Large intestine (tissue), 12 donors: ENCODE measurements around the gene CCL15. TPM values are rescaled to one million over a fixed set of nuclear protein-coding genes. Genes with fewer than 3 reads are reported as not detected.
A peak's percentile ranks its signal among the peaks of the same experiment; 100 is the strongest.

Experiments used
- DNase-seq, 2 donors: peaks; one replicate each; pipeline versions ENCODE4 v3.0.0 to v3.0.0-alpha.2; 2013
- H3K27ac ChIP-seq: one replicate; pipeline ENCODE4 v1.5.1; 2013; ENCODE audit warnings: low read length
- H3K27me3 ChIP-seq: 2 replicates; pipeline ENCODE4 v1.6.1; 2013; ENCODE audit warnings: low read length; ENCODE audit not compliant: control insufficient read depth, insufficient read depth
- H3K36me3 ChIP-seq: 2 replicates; pipeline ENCODE4 v1.6.1; 2013; ENCODE audit warnings: low read length; ENCODE audit not compliant: control insufficient read depth, insufficient read depth
- H3K4me1 ChIP-seq: one replicate; pipeline ENCODE4 v1.6.1; 2013; ENCODE audit warnings: low read length; ENCODE audit not compliant: control insufficient read depth, insufficient read depth
- H3K4me3 ChIP-seq: one replicate; pipeline ENCODE4 v1.5.1; 2013; ENCODE audit warnings: low read length
- H3K9me3 ChIP-seq: one replicate; pipeline ENCODE4 v1.6.1; 2013; ENCODE audit warnings: mild to moderate bottlenecking, low read depth, low read length, moderate library complexity; ENCODE audit not compliant: control insufficient read depth
- WGBS: methylation state at CpG from one replicate; pipeline ENCODE4 v1.1.5; 2013; ENCODE audit warnings: low lambda C conversion rate; ENCODE audit not compliant: insufficient coverage; 5-methylcytosine and 5-hydroxymethylcytosine counted together
- long read RNA-seq, 11 donors: transcript quantifications; one replicate each; lab custom pipeline, GENCODE V29; 2026
- polyA plus RNA-seq: library from polyadenylated mRNA; unstranded; fragments of 120-200 nt; gene quantifications from one replicate; pipeline ENCODE4 v1.2.1, GENCODE V29; 2013

CCL15 gene, protein sequence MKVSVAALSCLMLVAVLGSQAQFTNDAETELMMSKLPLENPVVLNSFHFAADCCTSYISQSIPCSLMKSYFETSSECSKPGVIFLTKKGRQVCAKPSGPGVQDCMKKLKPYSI
- polyA plus RNA-seq, result 36.8 TPM
- long read RNA-seq, donor 1, transcript CCL15-204 (4 exons, 1,073 nt), result major isoform, 32 of 33 reads
- long read RNA-seq, donor 1, partial matches to known transcripts, result 0 of 33 reads
- long read RNA-seq, donor 1, other reads (novel, unspliced or antisense), result 0 of 33 reads
- long read RNA-seq, donor 2, transcript CCL15-204 (4 exons, 1,073 nt), result major isoform, 62 of 68 reads
- long read RNA-seq, donor 2, partial matches to known transcripts, result 0 of 68 reads
- long read RNA-seq, donor 2, other reads (novel, unspliced or antisense), result 6 of 68 reads
- long read RNA-seq, donor 3, result 0 reads
- long read RNA-seq, donor 4, transcript CCL15-204 (4 exons, 1,073 nt), result major isoform, 20 of 20 reads
- long read RNA-seq, donor 4, partial matches to known transcripts, result 0 of 20 reads
- long read RNA-seq, donor 4, other reads (novel, unspliced or antisense), result 0 of 20 reads
- long read RNA-seq, donor 5, transcript CCL15-204 (4 exons, 1,073 nt), result major isoform, 32 of 37 reads
- long read RNA-seq, donor 5, partial matches to known transcripts, result 0 of 37 reads
- long read RNA-seq, donor 5, other reads (novel, unspliced or antisense), result 5 of 37 reads
- long read RNA-seq, donor 6, transcript CCL15-204 (4 exons, 1,073 nt), result major isoform, 38 of 38 reads
- long read RNA-seq, donor 6, partial matches to known transcripts, result 0 of 38 reads
- long read RNA-seq, donor 6, other reads (novel, unspliced or antisense), result 0 of 38 reads
- long read RNA-seq, donor 7, transcript CCL15-204 (4 exons, 1,073 nt), result major isoform, 18 of 18 reads
- long read RNA-seq, donor 7, partial matches to known transcripts, result 0 of 18 reads
- long read RNA-seq, donor 7, other reads (novel, unspliced or antisense), result 0 of 18 reads
- long read RNA-seq, donor 8, transcript CCL15-204 (4 exons, 1,073 nt), result major isoform, 70 of 77 reads
- long read RNA-seq, donor 8, partial matches to known transcripts, result 0 of 77 reads
- long read RNA-seq, donor 8, other reads (novel, unspliced or antisense), result 7 of 77 reads
- long read RNA-seq, donor 9, transcript CCL15-204 (4 exons, 1,073 nt), result major isoform, 51 of 51 reads
- long read RNA-seq, donor 9, partial matches to known transcripts, result 0 of 51 reads
- long read RNA-seq, donor 9, other reads (novel, unspliced or antisense), result 0 of 51 reads
- long read RNA-seq, donor 10, transcript CCL15-204 (4 exons, 1,073 nt), result major isoform, 44 of 54 reads
- long read RNA-seq, donor 10, partial matches to known transcripts, result 0 of 54 reads
- long read RNA-seq, donor 10, other reads (novel, unspliced or antisense), result 10 of 54 reads
- long read RNA-seq, donor 11, transcript CCL15-204 (4 exons, 1,073 nt), result major isoform, 23 of 29 reads
- long read RNA-seq, donor 11, partial matches to known transcripts, result 0 of 29 reads
- long read RNA-seq, donor 11, other reads (novel, unspliced or antisense), result 6 of 29 reads

DNA sequence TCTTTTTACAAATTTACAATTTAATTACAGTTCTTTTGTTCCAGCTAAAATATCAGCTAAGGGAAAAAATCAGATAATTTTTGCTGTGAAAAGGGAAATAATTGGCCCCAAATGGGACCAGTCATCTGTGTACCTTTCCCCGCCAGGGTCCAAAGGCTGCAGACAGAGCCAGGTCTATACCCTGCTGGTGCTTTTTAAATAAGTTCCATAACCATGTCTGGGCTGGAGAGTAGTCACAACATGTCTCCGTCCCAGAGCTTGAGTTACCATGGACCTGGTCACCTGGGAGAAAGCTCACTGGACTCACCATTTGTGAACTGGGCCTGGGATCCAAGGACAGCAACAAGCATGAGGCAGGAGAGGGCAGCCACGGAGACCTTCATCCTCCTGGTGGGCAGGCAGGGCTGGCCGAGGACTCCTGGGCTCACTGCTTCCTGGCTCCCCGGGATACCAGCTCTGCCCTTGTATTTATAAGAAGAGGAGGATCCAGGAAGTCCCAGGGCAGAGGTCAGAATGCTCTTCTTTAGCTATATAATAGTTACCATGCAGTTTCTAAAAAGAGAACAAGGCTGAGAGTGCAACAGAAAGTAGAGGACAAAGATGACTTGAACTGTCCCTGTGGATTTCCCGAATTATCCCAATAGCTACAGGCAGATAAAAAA is at the start of gene CCL15:
CCL15 (minus strand) TSS at position 444 of the 662 bp plus-strand sequence; CDS start at position 383, 61 bp downstream.
- WGBS, result 60% methylated on average over 1 of the region's 6 CpGs
- peak; percentile 32 to 83 for DNase-seq
- H3K27me3 ChIP-seq, result no peaks in the 10 kb centered on the region
- peak within 1 kb of the TSS; percentile 94 for H3K27ac ChIP-seq
- peaks cover 22% of the 10 kb centered on the region for H3K36me3 ChIP-seq
- H3K4me3 ChIP-seq, result peak within 1 kb of the TSS; percentile 47
- H3K9me3 ChIP-seq, result no peaks in the 10 kb centered on the region
- H3K4me1 ChIP-seq, result peaks cover 20% of the 10 kb centered on the region

DNA sequence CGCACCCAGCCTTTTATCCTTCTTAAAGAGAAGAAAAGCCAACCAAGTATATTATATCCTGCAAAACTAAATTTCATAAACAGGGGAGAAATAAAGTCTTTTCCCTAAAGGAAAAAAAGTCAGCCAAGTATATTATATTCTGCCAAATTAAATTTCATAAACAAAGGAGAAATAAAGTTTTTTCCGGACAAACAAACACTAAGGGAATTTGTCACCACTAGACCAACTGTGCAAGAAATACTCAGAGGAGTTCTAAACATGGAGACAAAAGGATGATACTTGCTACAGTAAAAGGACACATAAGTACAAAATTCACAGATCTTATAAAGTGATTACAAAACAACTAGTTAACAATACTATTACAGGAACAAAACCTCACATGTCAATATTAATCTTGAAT is 48.3 kb upstream of the CCL15 start:
- Histone ChIP-seq H3K36me3 (no peaks in the 10 kb centered on the region), H3K27ac (no peak overlapping the region), H3K27me3 (no peaks in the 10 kb centered on the region), H3K4me1 (no peaks in the 10 kb centered on the region), H3K9me3 (peaks cover 4% of the 10 kb centered on the region), H3K4me3 (no peak overlapping the region)
- no peak for DNase-seq
- no CpG with 5 or more reads among the region's 2 CpGs for WGBS

GRCh38 chr17:36048066-36048465 is 46.7 kb upstream of the CCL15 start:
- Histone ChIP-seq H3K27me3 (no peaks in the 10 kb centered on the region), H3K36me3 (no peaks in the 10 kb centered on the region), H3K9me3 (peaks cover 4% of the 10 kb centered on the region), H3K4me1 (no peaks in the 10 kb centered on the region), H3K4me3 (no peak overlapping the region), H3K27ac (no peak overlapping the region)
- no peak for DNase-seq
- WGBS, result no CpG with 5 or more reads among the region's 2 CpGs

DNA sequence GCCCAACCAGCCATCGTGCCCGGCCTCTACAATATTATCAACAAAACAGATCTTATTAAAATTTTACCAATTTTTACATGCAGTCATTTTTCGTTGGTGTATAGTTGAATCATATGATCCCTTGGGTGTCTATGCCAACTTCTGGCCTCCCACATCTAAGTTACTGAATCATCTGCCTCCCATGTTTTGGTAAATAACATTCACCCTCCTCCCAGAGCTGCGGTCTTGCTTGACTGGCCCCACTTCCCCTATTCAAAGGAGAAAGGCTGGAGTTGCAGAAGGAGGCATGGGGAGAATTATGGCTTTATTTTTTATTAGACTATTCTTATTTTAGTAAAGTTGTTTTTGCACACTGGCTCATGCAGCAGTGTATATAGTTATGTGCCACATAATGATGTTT is 34.9 kb upstream of the CCL15 start:
- Histone ChIP-seq H3K27ac (no peak overlapping the region), H3K4me3 (no peak overlapping the region), H3K36me3 (no peaks in the 10 kb centered on the region), H3K27me3 (no peaks in the 10 kb centered on the region), H3K9me3 (no peaks in the 10 kb centered on the region), H3K4me1 (peaks cover 4% of the 10 kb centered on the region)
- no CpG with 5 or more reads among the region's 4 CpGs for WGBS
- DNase-seq, result no peak

DNA sequence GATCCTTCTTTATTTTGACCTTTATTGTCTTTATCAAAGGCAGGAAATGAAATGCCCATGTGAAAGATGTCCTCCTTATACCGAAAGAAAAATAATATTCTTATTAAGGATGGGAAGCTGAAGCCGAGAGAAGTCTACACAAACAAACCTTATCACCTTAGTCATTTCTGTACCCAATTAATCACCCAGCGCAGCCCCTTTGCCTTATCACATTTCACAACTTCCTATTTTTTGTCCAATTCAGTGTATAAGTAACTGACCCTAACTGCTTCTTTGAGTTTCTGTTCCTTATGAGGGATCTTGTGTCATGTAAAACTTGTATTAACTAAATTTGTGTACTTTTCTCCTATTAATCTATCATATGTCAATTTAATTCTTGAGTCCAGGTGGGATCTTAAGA is 32.8 kb upstream of the CCL15 start:
- no peak for DNase-seq
- H3K27me3 ChIP-seq, result no peaks in the 10 kb centered on the region
- H3K4me1 ChIP-seq, result peaks cover 14% of the 10 kb centered on the region
- no peaks in the 10 kb centered on the region for H3K9me3 ChIP-seq
- H3K36me3 ChIP-seq, result no peaks in the 10 kb centered on the region
- WGBS, result no CpG with 5 or more reads among the region's 3 CpGs
- H3K4me3 ChIP-seq, result no peak overlapping the region
- H3K27ac ChIP-seq, result no peak overlapping the region

DNA sequence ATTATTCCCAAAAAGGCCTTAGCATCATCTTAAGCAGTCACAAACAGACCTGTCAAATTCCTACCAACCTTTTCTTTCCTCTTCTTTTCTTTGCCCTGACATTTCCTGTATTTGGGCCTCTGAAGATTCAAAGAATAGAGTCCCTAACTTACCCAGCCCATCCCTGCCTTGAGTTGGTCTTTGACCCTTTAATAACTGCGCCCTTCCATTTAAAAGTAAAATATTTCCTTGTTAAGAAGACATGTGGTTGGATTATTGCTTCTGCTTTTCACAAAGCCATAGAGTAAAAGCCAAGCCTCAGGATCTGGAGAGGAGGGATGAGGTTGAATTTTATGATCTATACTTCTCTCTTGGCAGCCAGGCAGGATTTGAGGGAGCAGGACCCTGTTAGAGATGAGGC is 29.6 kb upstream of the CCL15 start:
- no CpG with 5 or more reads among the region's 1 CpG for WGBS

DNA sequence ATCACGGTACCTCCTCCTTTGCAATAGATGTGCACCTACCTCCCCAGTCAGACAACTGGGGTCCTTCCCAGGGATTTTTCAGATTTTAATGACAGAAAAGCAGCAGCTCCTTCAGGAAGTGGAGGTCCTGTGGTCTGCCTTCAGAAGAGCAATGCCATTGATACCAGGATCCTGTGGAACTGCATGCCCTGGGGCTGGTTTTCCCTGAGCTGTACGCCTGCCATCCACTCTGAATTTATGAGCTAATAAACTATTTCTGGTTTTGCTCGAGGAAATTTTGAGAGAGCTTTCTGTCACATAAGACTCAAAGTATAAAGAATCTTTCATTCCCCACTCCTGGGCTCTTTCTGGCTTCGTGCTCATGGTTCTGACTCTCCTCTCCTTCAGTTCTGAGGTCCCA is 26.4 kb upstream of the CCL15 start:
- no peaks in the 10 kb centered on the region for H3K36me3 ChIP-seq
- H3K27ac ChIP-seq, result no peak overlapping the region
- H3K27me3 ChIP-seq, result no peaks in the 10 kb centered on the region
- no peak overlapping the region for H3K4me3 ChIP-seq
- DNase-seq, result no peak
- no peaks in the 10 kb centered on the region for H3K9me3 ChIP-seq
- H3K4me1 ChIP-seq, result peaks cover 14% of the 10 kb centered on the region
- WGBS, result 100% methylated on average over 1 of the region's 4 CpGs

More for the DNA sequence above, 29.6 kb upstream of the CCL15 start:
- Histone ChIP-seq H3K36me3 (no peaks in the 10 kb centered on the region), H3K4me1 (peaks cover 14% of the 10 kb centered on the region), H3K27me3 (no peaks in the 10 kb centered on the region), H3K4me3 (no peak overlapping the region), H3K27ac (peak overlapping the region; percentile 50), H3K9me3 (no peaks in the 10 kb centered on the region)
- DNase-seq, result peak; percentile 47 to 85

- DNase-seq, result no peak
- Histone ChIP-seq H3K9me3 (no peaks in the 10 kb centered on the region), H3K27me3 (no peaks in the 10 kb centered on the region), H3K36me3 (no peaks in the 10 kb centered on the region), H3K4me3 (no peak overlapping the region), H3K4me1 (no peaks in the 10 kb centered on the region), H3K27ac (no peak overlapping the region)
- whole genome bisulfite sequencing, result no CpG with 5 or more reads among the region's 6 CpGs
Measured at GRCh38 chr17:36024106-36024869, 22.9 kb upstream of the CCL15 start.

DNA sequence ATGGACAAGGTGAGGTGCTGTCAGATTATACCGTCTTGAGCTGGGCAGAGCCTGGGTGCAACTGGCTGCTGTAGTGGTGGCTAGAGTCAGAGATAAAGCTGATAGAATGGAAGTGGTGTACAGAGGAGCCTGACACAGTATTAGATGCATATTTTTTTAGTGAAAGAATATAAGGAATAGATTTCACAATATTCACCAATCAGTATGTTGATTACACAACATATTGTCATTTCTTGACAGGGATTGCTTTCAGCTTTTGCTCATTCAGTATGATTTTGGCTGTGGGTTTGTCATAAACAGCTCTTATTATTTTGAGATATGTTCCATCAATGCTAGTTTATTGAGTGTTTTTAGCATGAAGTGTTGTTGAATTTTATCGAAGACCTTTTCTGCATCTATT is 18.1 kb upstream of the CCL15 start:
- Histone ChIP-seq H3K9me3 (no peaks in the 10 kb centered on the region), H3K27ac (no peak overlapping the region), H3K4me3 (no peak overlapping the region), H3K36me3 (no peaks in the 10 kb centered on the region), H3K27me3 (no peaks in the 10 kb centered on the region), H3K4me1 (no peaks in the 10 kb centered on the region)
- DNase-seq, result no peak
- no CpG with 5 or more reads among the region's 2 CpGs for WGBS
